OCI-LY7 (cell line): ENCODE results near the gene FAN1.

Experiments
- CTCF ChIP-seq: fragments of 200-600 bp; sonication (generic); conservative IDR thresholded peaks from 2 replicates; pipeline ENCODE4 v1.5.1; 2014; ENCODE audit warnings: mild to moderate bottlenecking, antibody characterized with exemption, low read length, moderate library complexity, mixed read lengths
- EZH2phosphoT487 ChIP-seq: fragments of 200-600 bp; sonication (generic); IDR thresholded peaks from 2 replicates; pipeline ENCODE4 v1.6.1; 2018; ENCODE audit warnings: low read depth, borderline replicate concordance, mild to moderate bottlenecking, mixed run types, antibody characterized with exemption, low read length, moderate library complexity, mixed read lengths

GRCh38 chr15:30962659-30963058 lies 58.9 kb downstream of the FAN1 start:
- TF ChIP-seq CTCF (no peak), EZH2phosphoT487 (no peak)
